Activated CD4-positive, alpha-beta T cell treated with anti-CD3 and anti-CD28 coated beads for 1 hour (primary cell): ENCODE results near the gene VKORC1.

ENCODE experiments used
- DNase-seq: peaks from one replicate; pipeline ENCODE4 v3.0.0-alpha.2; 2020

Gene VKORC1

DNA sequence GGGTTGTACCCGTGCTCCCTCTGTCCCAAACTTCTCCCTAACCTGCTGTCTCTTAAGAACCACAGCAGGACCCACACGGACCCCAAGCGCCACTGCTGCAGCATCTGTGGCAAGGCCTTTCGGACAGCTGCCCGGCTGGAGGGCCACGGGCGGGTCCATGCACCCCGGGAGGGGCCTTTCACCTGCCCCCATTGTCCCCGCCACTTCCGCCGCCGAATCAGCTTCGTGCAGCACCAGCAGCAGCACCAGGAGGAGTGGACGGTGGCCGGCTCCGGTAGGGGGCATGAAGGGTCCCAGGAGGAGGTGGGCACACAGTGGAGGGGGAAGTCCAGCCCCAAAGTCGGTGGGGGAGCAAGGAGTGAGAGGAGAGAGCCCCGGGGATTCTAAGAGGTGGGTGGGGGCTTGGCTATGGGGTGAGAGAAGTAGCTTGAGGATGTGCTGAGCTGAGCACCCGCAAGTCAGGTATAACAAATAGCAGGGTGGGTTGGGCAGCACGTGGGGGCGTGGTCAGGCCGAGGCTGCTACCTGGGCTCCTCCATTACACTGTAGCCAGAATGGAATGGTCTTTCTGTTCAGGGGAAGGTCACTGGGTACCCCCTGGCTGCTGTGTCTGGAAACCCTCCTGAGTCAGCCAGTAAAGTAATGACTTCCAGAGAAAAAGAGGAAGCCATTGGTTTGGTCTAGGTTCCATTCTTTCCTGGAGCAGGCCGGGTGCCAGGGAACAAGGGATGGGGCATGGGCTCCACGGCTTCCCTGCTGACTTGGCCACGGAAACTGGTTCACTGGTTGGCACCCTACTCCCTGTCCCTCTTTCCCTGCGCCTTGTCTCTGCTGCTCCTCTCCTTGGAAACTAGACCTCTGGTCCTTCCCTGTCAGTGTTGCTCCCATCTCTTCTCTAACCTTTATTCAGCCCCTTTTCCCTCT is 12.9 kb downstream of the VKORC1 start:
- no peak for DNase-seq

GRCh38 chr16:31080756-31081419 is 13.7 kb downstream of the VKORC1 start:
- DNase-seq, result no peak

- no peak for DNase-seq
Observed at GRCh38 chr16:31080035-31080629, 14.5 kb downstream of the VKORC1 start.

DNA sequence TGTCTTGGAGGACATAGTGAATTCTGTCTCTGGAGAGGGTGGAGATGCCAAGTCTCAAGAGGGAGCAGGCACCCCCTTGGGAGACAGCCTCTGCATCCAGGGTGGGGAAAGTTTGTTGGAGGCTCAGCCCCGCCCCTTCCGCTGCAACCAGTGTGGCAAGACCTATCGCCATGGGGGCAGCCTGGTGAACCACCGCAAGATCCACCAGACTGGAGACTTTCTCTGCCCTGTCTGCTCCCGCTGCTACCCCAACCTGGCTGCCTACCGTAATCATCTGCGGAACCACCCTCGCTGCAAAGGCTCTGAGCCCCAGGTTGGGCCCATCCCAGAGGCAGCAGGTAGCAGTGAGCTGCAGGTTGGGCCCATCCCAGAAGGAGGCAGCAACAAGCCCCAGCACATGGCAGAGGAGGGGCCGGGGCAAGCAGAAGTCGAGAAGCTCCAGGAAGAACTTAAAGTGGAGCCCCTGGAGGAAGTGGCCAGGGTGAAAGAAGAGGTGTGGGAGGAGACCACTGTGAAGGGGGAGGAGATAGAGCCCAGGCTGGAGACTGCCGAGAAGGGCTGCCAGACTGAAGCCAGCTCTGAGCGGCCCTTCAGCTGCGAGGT is 15.2 kb downstream of the VKORC1 start:
- DNase-seq, result no peak

- no peak for DNase-seq
Observed at GRCh38 chr16:31078597-31079341, 15.8 kb downstream of the VKORC1 start.

GRCh38 chr16:31077592-31078396 is 16.8 kb downstream of the VKORC1 start:
- DNase-seq, result no peak

- DNase-seq, result no peak
Observed at GRCh38 chr16:31077024-31077423, 17.6 kb downstream of the VKORC1 start.

- DNase-seq, result no peak
Observed at GRCh38 chr16:31076319-31076718, 18.3 kb downstream of the VKORC1 start.

GRCh38 chr16:31074814-31075183 is 19.8 kb downstream of the VKORC1 start:
- DNase-seq, result no peak

DNA sequence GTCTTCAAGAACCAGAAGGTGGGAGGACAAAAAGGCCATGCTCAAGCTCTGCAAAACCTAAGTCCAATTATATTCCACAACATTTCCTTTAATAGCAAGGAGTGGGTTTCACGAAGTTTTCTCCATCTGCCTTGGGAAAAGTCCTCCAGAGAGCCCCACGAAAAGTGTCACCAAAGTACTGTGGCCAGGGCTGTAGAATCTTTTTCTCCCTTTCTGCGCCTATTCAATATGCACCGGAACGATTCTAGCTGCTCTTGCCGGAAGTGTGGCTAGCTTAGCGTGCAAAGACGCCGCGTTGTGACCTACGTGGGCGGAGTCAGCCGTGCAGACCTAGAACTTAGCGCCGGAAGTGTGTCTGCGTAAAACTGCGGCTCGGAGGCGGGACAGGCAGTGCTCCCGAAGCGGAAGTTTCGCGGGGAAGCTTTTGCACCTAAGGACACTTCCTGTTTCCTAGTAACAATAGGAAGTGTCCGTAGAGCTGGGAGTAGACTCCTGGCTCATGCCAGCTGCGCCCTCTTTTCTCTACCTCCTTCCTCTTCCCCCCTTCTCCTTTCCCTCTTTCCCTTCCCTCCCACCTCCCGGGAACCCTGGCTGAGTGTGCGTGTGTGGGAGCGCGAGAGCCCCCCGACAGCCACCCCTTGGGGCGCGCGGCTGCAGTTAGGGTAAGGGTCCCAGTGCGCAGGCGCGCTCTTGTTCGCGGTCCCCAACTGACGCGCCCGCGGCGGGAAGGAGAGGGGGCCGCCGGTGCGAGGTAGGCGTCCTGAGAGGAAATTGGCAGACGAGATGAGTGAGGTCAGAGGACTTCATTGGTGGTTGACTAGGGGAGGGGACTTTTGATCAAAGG is 20.4 kb downstream of the VKORC1 start, which contains the start of the genes ZNF646 and ZNF668:
ZNF646 (plus strand) TSS at position 453 of the 844 bp plus-strand sequence. CDS start 1,903 bp downstream, outside the sequence.
ZNF668 (minus strand) TSS at position 271 of the 844 bp plus-strand sequence. CDS start 9,781 bp downstream, outside the sequence.
- peak; percentile 97 for DNase-seq

DNA sequence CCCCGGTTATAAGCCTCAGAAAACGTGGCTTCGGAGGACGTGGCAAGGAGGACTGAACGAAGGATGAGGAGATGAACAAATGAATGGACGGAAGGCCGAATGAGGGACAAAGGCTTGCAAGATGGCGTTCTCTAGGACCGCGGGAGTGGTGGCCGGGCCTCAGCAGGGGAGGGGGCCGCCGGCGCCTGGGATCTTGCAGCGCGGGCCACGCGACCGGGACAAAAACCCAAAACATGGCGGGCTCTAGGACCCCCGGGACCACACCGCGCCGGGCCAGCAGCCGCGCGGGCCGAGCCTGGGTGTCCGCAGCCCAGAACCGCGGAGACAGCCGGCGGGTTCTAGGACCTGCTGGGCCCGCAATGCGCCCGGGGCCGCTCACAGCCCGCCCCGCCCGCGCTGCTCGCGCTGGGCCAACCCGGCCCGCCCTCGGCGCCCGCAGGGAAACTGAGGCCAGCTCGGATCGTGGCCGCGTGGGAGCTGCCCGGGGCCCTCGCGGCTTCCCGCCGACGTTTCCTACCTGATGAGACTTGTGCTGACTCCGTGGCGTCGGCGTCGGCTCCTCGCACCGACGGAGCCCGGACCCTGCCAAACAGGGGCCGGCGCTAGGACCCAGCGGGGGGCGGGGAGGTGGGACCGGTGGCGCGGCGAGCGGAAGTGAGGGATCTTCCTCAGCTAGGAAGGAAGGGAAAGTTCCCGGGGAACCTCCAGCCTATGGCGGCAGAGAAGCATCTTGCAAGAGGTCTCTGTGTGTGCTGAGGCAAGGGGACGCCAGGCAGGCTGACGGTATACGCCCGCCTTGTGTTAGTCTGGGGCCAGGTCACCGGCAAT is 21.2 kb downstream of the VKORC1 start:
- DNase-seq, result peak; percentile 71

DNA sequence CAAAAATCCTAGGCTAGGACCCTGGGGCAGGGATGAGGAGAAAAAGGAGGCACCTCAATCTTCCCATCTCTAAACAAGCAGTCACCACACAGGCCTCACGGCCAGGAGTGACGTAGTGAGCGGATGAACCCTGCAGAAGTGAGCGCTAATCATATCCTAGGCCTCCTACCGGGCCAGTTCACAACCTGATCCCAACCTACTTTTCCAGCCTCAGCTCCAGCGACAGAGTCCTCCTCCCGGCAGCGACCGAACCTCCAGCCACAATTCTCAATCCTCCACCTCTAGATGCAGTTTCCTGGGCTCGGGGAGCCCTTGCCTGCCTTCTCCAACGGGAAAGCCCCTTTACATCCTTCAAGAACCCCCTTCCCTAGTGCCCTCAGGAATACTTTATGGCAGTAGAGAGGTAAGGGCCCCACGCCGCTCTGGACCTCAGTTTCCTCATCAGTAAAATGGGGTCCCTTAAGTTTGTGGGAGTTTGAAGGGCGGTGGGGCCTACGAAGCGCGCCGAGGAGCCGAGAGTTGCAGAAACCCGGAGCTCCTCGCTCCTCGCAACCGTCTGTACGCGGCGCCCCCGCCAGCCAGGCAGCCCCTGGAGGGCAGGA is 22.0 kb downstream of the VKORC1 start:
- DNase-seq, result no peak

- no peak for DNase-seq
Observed at GRCh38 chr16:31071861-31072260, 22.7 kb downstream of the VKORC1 start.

DNA sequence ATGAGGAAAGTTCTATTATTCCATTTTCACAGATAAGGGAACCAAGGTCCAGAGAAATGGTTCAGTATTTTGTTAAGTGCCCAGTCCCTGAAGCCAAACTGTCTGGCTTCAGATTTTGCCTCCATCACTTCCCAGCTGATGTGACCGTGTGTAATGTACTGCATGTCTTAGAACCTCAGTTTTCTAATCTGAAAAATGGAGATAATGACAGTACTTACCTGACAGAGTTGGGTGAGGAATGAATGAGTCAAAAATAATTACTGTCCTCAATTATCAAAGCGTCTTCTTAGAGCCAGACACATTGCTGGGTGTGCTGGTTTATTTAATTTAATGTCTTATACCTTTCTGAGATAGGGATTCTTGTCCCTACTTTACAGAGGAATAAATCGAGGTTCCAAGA is 27.3 kb downstream of the VKORC1 start:
- no peak for DNase-seq

GRCh38 chr16:31064882-31065461 is 29.6 kb downstream of the VKORC1 start:
- DNase-seq, result no peak

DNA sequence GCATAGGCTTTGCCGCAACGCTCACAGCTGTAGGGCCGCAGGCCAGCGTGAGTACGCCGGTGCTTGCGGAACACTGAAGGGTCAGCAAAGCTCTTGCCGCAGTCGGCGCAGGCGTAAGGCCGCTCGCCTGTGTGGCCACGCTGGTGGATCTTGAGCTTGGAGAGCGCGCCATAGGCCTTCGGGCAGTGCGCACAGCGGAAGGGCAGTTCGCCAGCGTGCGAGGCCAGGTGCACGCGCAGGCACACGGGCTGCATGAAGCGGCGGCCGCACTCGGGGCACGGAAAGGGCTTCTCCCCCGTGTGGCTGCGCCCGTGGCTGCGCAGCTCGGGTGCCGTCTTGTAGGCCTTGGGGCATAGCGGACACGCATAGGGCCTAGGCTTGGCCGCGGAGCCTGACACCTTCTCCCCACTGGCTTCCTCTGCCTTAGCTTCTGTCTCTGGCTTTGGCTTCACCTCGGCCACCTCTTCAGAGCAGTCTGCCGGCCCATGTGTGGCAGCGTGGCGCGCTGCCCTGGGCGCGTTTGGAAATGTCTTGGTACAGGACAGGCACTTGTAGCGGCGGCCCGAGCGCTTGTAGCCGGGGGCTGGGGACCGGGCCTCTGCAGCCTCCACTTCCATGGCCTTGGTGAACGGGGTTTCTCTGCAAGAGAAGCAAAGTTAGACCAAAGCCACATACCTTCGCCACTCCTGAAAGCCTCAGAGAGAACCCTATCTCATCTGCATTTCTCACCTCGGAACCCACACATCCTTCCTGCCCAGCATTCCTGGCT is 30.6 kb downstream of the VKORC1 start:
- no peak for DNase-seq

DNA sequence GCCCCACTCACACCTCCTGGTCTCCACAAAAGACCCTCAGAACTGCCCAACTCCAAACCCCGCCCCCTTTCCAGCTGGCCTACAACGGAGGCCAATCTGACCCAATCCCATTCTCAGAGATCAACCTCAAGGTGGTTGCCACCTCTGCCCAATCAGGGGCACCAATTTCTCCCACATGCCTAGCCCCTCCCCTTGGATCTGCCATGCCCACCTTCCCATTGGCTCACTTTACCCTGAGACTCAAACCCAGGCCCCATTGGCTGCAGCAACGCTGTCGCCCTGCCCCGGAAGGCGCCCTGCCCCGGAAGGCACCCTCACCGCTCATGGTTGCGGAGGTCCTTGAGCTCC is 31.1 kb downstream of the VKORC1 start:
- DNase-seq, result no peak

GRCh38 chr16:31061813-31062440 is 32.7 kb downstream of the VKORC1 start:
- no peak for DNase-seq
